Urinary bladder (tissue), 4 donors: ENCODE data around the gene ALPL. TPM values are rescaled to one million over a fixed set of nuclear protein-coding genes. Genes with fewer than 3 reads are reported as not detected.

Source experiments
- DNase-seq: peaks from one replicate; pipeline ENCODE4 v3.0.0-alpha.2; 2015; ENCODE audit errors: extremely low spot score
- H3K27ac ChIP-seq: one replicate; pipeline ENCODE4 v1.5.1; 2013; ENCODE audit warnings: low read depth, mild to moderate bottlenecking, moderate library complexity
- H3K36me3 ChIP-seq: one replicate; pipeline ENCODE4 v1.6.1; 2013; ENCODE audit warnings: mild to moderate bottlenecking, moderate library complexity; ENCODE audit not compliant: insufficient read depth
- H3K4me1 ChIP-seq: one replicate; pipeline ENCODE4 v1.6.1; 2013; ENCODE audit warnings: mild to moderate bottlenecking, moderate library complexity; ENCODE audit not compliant: insufficient read depth
- H3K4me3 ChIP-seq: one replicate; pipeline ENCODE4 v1.5.1; 2013; ENCODE audit warnings: low read depth, low read length
- WGBS: extraction: QIAGEN DNeasy Blood & Tissue Kit; methylation state at CpG from one replicate; pipeline ENCODE4 v1.1.7; 2013; 5-methylcytosine and 5-hydroxymethylcytosine counted together
- polyA plus RNA-seq: library from polyadenylated mRNA; stranded (reverse); fragments of 200-250 nt; gene quantifications from one replicate; pipeline ENCODE4 v1.2.3, GENCODE V29; 2013
- total RNA-seq: library from RNA; depleted of rRNA; stranded (reverse); fragments of >200 nt; gene quantifications from one replicate; pipeline ENCODE4 v1.2.3, GENCODE V29; 2014
- donor health status: healthy with polysubstance abuse.
- donor health status: healthy.

The ALPL gene
- total and polyA plus RNA-seq, 2 donors: 1.5 to 6.9 TPM

GRCh38 chr1:21575351-21575942 lies 66.2 kb downstream of the ALPL start:
- 94% methylated on average over 18 of the region's 18 CpGs for WGBS
- no peak overlapping the region for H3K27ac ChIP-seq
- H3K4me3 ChIP-seq: no peak overlapping the region
- no peak for DNase-seq
- no peaks in the 10 kb centered on the region for H3K4me1 ChIP-seq
- H3K36me3 ChIP-seq: no peaks in the 10 kb centered on the region

- 95% methylated on average over 7 of the region's 7 CpGs for WGBS
- no peak for DNase-seq
- Histone ChIP-seq H3K36me3 (no peaks in the 10 kb centered on the region), H3K4me3 (no peak overlapping the region), H3K27ac (no peak overlapping the region), H3K4me1 (no peaks in the 10 kb centered on the region)
Observed at GRCh38 chr1:21576031-21576797, 67.0 kb downstream of the ALPL start.

GRCh38 chr1:21576798-21577187 lies 67.6 kb downstream of the ALPL start:
- Histone ChIP-seq H3K4me3 (no peak overlapping the region), H3K36me3 (no peaks in the 10 kb centered on the region), H3K4me1 (no peaks in the 10 kb centered on the region), H3K27ac (no peak overlapping the region)
- WGBS: 94% methylated on average over 5 of the region's 5 CpGs
- no peak for DNase-seq

- Histone ChIP-seq H3K4me1 (no peaks in the 10 kb centered on the region), H3K4me3 (no peak overlapping the region), H3K27ac (no peak overlapping the region), H3K36me3 (no peaks in the 10 kb centered on the region)
- 93% methylated on average over 26 of the region's 26 CpGs for WGBS
- DNase-seq: no peak
Observed at GRCh38 chr1:21577324-21577723, 68.1 kb downstream of the ALPL start.

- Histone ChIP-seq H3K27ac (no peak overlapping the region), H3K4me3 (no peak overlapping the region), H3K4me1 (no peaks in the 10 kb centered on the region), H3K36me3 (no peaks in the 10 kb centered on the region)
- 87% methylated on average over 9 of the region's 9 CpGs for whole genome bisulfite sequencing
- DNase-seq: no peak
Observed at GRCh38 chr1:21577933-21578332, 68.7 kb downstream of the ALPL start.

GRCh38 chr1:21579791-21580190 lies 70.6 kb downstream of the ALPL start:
- DNase-seq: no peak
- H3K4me1 ChIP-seq: no peaks in the 10 kb centered on the region
- no peak overlapping the region for H3K27ac ChIP-seq
- H3K4me3 ChIP-seq: no peak overlapping the region
- no peaks in the 10 kb centered on the region for H3K36me3 ChIP-seq
- 63% methylated on average over 3 of the region's 3 CpGs for WGBS

GRCh38 chr1:21584096-21584495 lies 74.9 kb downstream of the ALPL start:
- no peak overlapping the region for H3K27ac ChIP-seq
- H3K4me1 ChIP-seq: no peaks in the 10 kb centered on the region
- WGBS: 67% methylated on average over 10 of the region's 10 CpGs

GRCh38 chr1:21585037-21585436 lies 75.8 kb downstream of the ALPL start:
- H3K36me3 ChIP-seq: no peaks in the 10 kb centered on the region
- 74% methylated on average over 9 of the region's 9 CpGs for WGBS
- no peak overlapping the region for H3K27ac ChIP-seq
- DNase-seq: no peak
- no peaks in the 10 kb centered on the region for H3K4me1 ChIP-seq
- no peak overlapping the region for H3K4me3 ChIP-seq

More at GRCh38 chr1:21584096-21584495, 74.9 kb downstream of the ALPL start:
- no peak for DNase-seq
- Histone ChIP-seq H3K36me3 (no peaks in the 10 kb centered on the region), H3K4me3 (no peak overlapping the region)

- no peaks in the 10 kb centered on the region for H3K4me1 ChIP-seq
- no peak overlapping the region for H3K4me3 ChIP-seq
- DNase-seq: no peak
- no peaks in the 10 kb centered on the region for H3K36me3 ChIP-seq
- 22% methylated on average over 12 of the region's 12 CpGs for WGBS
- no peak overlapping the region for H3K27ac ChIP-seq
Observed at GRCh38 chr1:21586222-21586621, 77.0 kb downstream of the ALPL start.

- 28% methylated on average over 24 of the region's 24 CpGs for WGBS
- H3K36me3 ChIP-seq: no peaks in the 10 kb centered on the region
- H3K4me3 ChIP-seq: no peak overlapping the region
- no peak for DNase-seq
- H3K4me1 ChIP-seq: no peaks in the 10 kb centered on the region
- no peak overlapping the region for H3K27ac ChIP-seq
Observed at GRCh38 chr1:21586846-21587601, 77.8 kb downstream of the ALPL start.

- H3K36me3 ChIP-seq: no peaks in the 10 kb centered on the region
- no peak for DNase-seq
- H3K27ac ChIP-seq: no peak overlapping the region
- H3K4me3 ChIP-seq: no peak overlapping the region
- H3K4me1 ChIP-seq: no peaks in the 10 kb centered on the region
- 78% methylated on average over 5 of the region's 5 CpGs for WGBS
Observed at GRCh38 chr1:21587602-21587953, 78.4 kb downstream of the ALPL start.

GRCh38 chr1:21589618-21590017 lies 80.4 kb downstream of the ALPL start:
- Histone ChIP-seq H3K4me1 (no peaks in the 10 kb centered on the region), H3K36me3 (no peaks in the 10 kb centered on the region), H3K27ac (no peak overlapping the region), H3K4me3 (no peak overlapping the region)
- WGBS: 92% methylated on average over 5 of the region's 5 CpGs
- DNase-seq: no peak

- DNase-seq: no peak
- Histone ChIP-seq H3K27ac (no peak overlapping the region), H3K36me3 (no peaks in the 10 kb centered on the region), H3K4me1 (no peaks in the 10 kb centered on the region), H3K4me3 (no peak overlapping the region)
- 41% methylated on average over 23 of the region's 23 CpGs for WGBS
Observed at GRCh38 chr1:21590126-21590880, 81.1 kb downstream of the ALPL start.
